K562 (cell line): Measurements from ENCODE around the gene ADAP2.

Experiments
- ATF7 ChIP-seq: fragments of 450-650 bp; IDR thresholded peaks from 2 replicates; pipeline ENCODE4 v1.7.1; 2014; ENCODE audit warnings: mild to moderate bottlenecking, moderate library complexity
- BHLHE40 ChIP-seq: IDR thresholded peaks from 2 replicates; pipeline ENCODE4 v1.6.1; 2011; ENCODE audit warnings: low read length, improper control_type of control experiment
- BRCA1 ChIP-seq, 2 experiments: fragments of 450-650 bp in 1 of 2; sonication (generic) in 1 of 2; formaldehyde crosslinking in 1 of 2; IDR thresholded peaks; 2 replicates each; pipeline versions ENCODE4 v1.5.0 to v1.6.1; 2017 to 2020; ENCODE audit warnings: mild to moderate bottlenecking in 1 of 2, missing genetic modification reagents in 1 of 2
- ELF4 ChIP-seq: fragments of 450-650 bp; formaldehyde crosslinking; IDR thresholded peaks from 2 replicates; pipeline ENCODE4 v1.4.0; 2022; ENCODE audit warnings: missing genetic modification characterization
- SRSF9 ChIP-seq: fragments of 200-400 bp; formaldehyde crosslinking; IDR thresholded peaks from 2 replicates; pipeline ENCODE4 v1.6.1; 2017; ENCODE audit warnings: low read depth, low read length, borderline replicate concordance
- ZBTB8A ChIP-seq: fragments of 450-650 bp; IDR thresholded peaks from 2 replicates; pipeline ENCODE4 v1.6.1; 2018; ENCODE audit warnings: mild to moderate bottlenecking, moderate library complexity; ENCODE audit not compliant: partially characterized antibody
- ZNF24 ChIP-seq: fragments of 450-650 bp; IDR thresholded peaks from 2 replicates; pipeline ENCODE4 v1.6.1; 2016
- TF ChIP-seq, protein P1 (sequence below), 3 experiments: IDR thresholded peaks in 2 of 3; conservative IDR thresholded peaks in 1 of 3; 2 replicates each; pipeline ENCODE4 v1.5.1; 2011 to 2012; ENCODE audit warnings: low read length in 3 of 3, mild to moderate bottlenecking in 3 of 3, control low read depth in 2 of 3, improper control_type of control experiment in 1 of 3, inconsistent platforms in 1 of 3, low read depth in 1 of 3, mixed read lengths in 1 of 3, moderate library complexity in 1 of 3; ENCODE audit not compliant: insufficient read depth in 2 of 3
- TF ChIP-seq, protein P2 (sequence below): sonication (generic); formaldehyde crosslinking; IDR thresholded peaks from 2 replicates; pipeline ENCODE4 v1.8.1; 2022; ENCODE audit warnings: missing genetic modification reagents
- TF ChIP-seq, protein P3 (sequence below): sonication (generic); formaldehyde crosslinking; IDR thresholded peaks from 2 replicates; pipeline ENCODE4 v1.9.0; 2022; ENCODE audit warnings: mild to moderate bottlenecking, missing genetic modification reagents
- TF ChIP-seq, protein P4 (sequence below), 2 experiments: fragments of 450-650 bp in 1 of 2; IDR thresholded peaks; 2 replicates each; pipeline ENCODE4 v1.6.1; 2011 to 2017; ENCODE audit warnings: low read depth in 2 of 2, antibody characterized with exemption in 1 of 2, borderline replicate concordance in 1 of 2, low read length in 1 of 2, mild to moderate bottlenecking in 1 of 2, mixed read lengths in 1 of 2; ENCODE audit not compliant: control insufficient read depth in 1 of 2

DNA sequence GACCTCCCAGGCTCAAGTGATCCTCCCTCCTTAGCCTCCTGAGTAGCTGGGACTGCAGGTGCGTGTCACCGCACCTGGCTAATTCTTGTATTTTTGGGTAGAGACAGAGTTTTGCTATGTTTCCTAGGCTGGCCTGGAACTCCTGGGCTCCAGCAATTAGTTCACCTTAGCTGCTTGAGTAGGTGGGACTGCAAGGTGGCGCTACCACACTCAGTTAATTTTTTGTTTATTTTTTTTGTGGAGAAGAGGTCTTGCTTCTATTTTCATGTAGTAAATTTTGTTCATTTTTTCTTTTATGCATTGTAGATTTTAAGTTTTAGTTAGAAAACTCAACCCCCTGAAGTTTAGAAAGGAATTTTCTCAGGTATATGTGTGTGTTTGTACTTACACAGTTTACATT lies 70.8 kb downstream of the ADAP2 start:
- TF ChIP-seq ELF4 (CRISPR knock-in tag) (no peak), ZNF24 (no peak), ATF7 (no peak), BRCA1 (IDR thresholded peaks at IDR 0.05) (no peak), BRCA1 (CRISPR knock-in tag; IDR thresholded peaks at IDR 0.05) (no peak), ZBTB8A (no peak), BHLHE40 (no peak), SRSF9 (no peak)
- TF ChIP-seq, protein P1, sequence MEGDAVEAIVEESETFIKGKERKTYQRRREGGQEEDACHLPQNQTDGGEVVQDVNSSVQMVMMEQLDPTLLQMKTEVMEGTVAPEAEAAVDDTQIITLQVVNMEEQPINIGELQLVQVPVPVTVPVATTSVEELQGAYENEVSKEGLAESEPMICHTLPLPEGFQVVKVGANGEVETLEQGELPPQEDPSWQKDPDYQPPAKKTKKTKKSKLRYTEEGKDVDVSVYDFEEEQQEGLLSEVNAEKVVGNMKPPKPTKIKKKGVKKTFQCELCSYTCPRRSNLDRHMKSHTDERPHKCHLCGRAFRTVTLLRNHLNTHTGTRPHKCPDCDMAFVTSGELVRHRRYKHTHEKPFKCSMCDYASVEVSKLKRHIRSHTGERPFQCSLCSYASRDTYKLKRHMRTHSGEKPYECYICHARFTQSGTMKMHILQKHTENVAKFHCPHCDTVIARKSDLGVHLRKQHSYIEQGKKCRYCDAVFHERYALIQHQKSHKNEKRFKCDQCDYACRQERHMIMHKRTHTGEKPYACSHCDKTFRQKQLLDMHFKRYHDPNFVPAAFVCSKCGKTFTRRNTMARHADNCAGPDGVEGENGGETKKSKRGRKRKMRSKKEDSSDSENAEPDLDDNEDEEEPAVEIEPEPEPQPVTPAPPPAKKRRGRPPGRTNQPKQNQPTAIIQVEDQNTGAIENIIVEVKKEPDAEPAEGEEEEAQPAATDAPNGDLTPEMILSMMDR (IDR thresholded peaks at IDR 0.05 in 2 of 3, conservative IDR thresholded peaks at IDR 0.05 in 1 of 3; ENCODE audit: insufficient read depth in 2 of 3, low read depth in 1 of 3, low read length in 3 of 3), result peak; percentile 29 to 33 (median 33); a peak in 3 of 6 replicates
- TF ChIP-seq, protein P2, sequence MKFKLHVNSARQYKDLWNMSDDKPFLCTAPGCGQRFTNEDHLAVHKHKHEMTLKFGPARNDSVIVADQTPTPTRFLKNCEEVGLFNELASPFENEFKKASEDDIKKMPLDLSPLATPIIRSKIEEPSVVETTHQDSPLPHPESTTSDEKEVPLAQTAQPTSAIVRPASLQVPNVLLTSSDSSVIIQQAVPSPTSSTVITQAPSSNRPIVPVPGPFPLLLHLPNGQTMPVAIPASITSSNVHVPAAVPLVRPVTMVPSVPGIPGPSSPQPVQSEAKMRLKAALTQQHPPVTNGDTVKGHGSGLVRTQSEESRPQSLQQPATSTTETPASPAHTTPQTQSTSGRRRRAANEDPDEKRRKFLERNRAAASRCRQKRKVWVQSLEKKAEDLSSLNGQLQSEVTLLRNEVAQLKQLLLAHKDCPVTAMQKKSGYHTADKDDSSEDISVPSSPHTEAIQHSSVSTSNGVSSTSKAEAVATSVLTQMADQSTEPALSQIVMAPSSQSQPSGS (CRISPR knock-in tag), result no peak
- TF ChIP-seq, protein P3, sequence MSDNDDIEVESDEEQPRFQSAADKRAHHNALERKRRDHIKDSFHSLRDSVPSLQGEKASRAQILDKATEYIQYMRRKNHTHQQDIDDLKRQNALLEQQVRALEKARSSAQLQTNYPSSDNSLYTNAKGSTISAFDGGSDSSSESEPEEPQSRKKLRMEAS, result no peak
- TF ChIP-seq, protein P4, sequence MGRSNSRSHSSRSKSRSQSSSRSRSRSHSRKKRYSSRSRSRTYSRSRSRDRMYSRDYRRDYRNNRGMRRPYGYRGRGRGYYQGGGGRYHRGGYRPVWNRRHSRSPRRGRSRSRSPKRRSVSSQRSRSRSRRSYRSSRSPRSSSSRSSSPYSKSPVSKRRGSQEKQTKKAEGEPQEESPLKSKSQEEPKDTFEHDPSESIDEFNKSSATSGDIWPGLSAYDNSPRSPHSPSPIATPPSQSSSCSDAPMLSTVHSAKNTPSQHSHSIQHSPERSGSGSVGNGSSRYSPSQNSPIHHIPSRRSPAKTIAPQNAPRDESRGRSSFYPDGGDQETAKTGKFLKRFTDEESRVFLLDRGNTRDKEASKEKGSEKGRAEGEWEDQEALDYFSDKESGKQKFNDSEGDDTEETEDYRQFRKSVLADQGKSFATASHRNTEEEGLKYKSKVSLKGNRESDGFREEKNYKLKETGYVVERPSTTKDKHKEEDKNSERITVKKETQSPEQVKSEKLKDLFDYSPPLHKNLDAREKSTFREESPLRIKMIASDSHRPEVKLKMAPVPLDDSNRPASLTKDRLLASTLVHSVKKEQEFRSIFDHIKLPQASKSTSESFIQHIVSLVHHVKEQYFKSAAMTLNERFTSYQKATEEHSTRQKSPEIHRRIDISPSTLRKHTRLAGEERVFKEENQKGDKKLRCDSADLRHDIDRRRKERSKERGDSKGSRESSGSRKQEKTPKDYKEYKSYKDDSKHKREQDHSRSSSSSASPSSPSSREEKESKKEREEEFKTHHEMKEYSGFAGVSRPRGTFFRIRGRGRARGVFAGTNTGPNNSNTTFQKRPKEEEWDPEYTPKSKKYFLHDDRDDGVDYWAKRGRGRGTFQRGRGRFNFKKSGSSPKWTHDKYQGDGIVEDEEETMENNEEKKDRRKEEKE (IDR thresholded peaks at IDR 0.05; ENCODE audit: borderline replicate concordance in 1 of 2, control insufficient read depth in 1 of 2, low read depth in 2 of 2, low read length in 1 of 2), result no peak
